OCI-LY1 (cell line): ENCODE measurements around the gene GBX2.

ENCODE experiments used
- CTCF ChIP-seq: fragments of 200-600 bp; sonication (generic), shearing (Covaris generic); IDR thresholded peaks from 2 replicates; pipeline ENCODE4 v1.5.1; 2017; ENCODE audit warnings: mild to moderate bottlenecking, antibody characterized with exemption, low read length, moderate library complexity, mixed read lengths
- EZH2 ChIP-seq: fragments of 200-600 bp; sonication (generic), shearing (Covaris generic); IDR thresholded peaks from 2 replicates; pipeline ENCODE4 v1.8.0; 2017; ENCODE audit warnings: borderline replicate concordance, mixed run types, mild to moderate bottlenecking, antibody characterized with exemption, low read length, moderate library complexity, mixed read lengths

GRCh38 chr2:236130349-236130998 lies 37.7 kb downstream of the GBX2 start:
- TF ChIP-seq CTCF, result no peak
- no peak for TF ChIP-seq EZH2
